HepG2 (cell line): ENCODE measurements around the gene CAST. TPM values are rescaled to one million over a fixed set of nuclear protein-coding genes. Genes with fewer than 3 reads are reported as not detected.

ENCODE experiments used
- ATAC-seq: fragments of 200-7000 bp; cut with Tn5 transposase; 3 replicates; pipeline ENCODE4 v1.9.1; 2020; ENCODE audit warnings: mild to moderate bottlenecking, moderate library complexity
- BruUV-seq: library from RNA; stranded (reverse); fragments of 400-500 nt; replicated peaks from 2 replicates; lab custom pipeline; 2021; lab: Mats Ljungman, UMichigan
- CTCF ChIA-PET: fragments of 300-600 bp; formaldehyde crosslinking; extraction: SDS; loops from one replicate; lab custom pipeline; 2021; ENCODE audit warnings: low total read pairs, inconsistent platforms, low intra/inter-chr PET ratio; lab: Yijun Ruan, JAX
- POLR2A ChIA-PET: fragments of 350-600 bp; sonication (Branson Sonifier 250); formaldehyde crosslinking; loops from one replicate; lab custom pipeline; 2020; ENCODE audit warnings: antibody characterized with exemption, inconsistent platforms; lab: Yijun Ruan, JAX
- DNase-seq: peaks from one replicate; pipeline ENCODE4 v3.0.0-alpha.2; 2015; ENCODE audit warnings: low spot score
- FAIRE-seq: peaks from 3 replicates; lab custom pipeline; 2011; peaks lifted over from hg19 to GRCh38; lab: Jason Lieb, UNC
- H2AFZ ChIP-seq: one replicate; pipeline ENCODE4 v1.6.1; 2011; ENCODE audit warnings: low read length, inconsistent platforms
- H3K27ac ChIP-seq: fragments of 300-600 bp; 3 replicates; pipeline ENCODE4 v1.8.0; 2011; ENCODE audit warnings: mixed run types, mild to moderate bottlenecking, mixed read lengths, low read length, inconsistent platforms; ENCODE audit not compliant: insufficient read depth; ENCODE audit errors: extremely low read length
- H3K27me3 ChIP-seq, 2 experiments: fragments of 200-600 bp in 1 of 2; 2 replicates in 1 of 2; 3 replicates in 1 of 2; pipeline versions ENCODE4 v1.6.0 to v1.8.0; 2011; ENCODE audit warnings: low read length in 2 of 2, mild to moderate bottlenecking in 2 of 2, moderate library complexity in 2 of 2, inconsistent platforms in 1 of 2; ENCODE audit not compliant: insufficient read depth in 2 of 2, control insufficient read depth in 1 of 2
- H3K36me3 ChIP-seq, 2 experiments: fragments of 200-600 bp in 1 of 2; replicated peaks in 1 of 2; 2 replicates in 1 of 2; 3 replicates in 1 of 2; pipeline versions ENCODE4 v1.5.1 to v1.8.0; 2011; ENCODE audit warnings: low read length in 2 of 2, inconsistent platforms in 1 of 2; ENCODE audit not compliant: insufficient read depth in 2 of 2, control insufficient read depth in 1 of 2
- H3K4me1 ChIP-seq: 2 replicates; pipeline ENCODE4 v1.5.1; 2012; ENCODE audit warnings: low read length, inconsistent platforms; ENCODE audit not compliant: insufficient read depth
- H3K4me2 ChIP-seq: 2 replicates; pipeline ENCODE4 v1.6.0; 2011; ENCODE audit warnings: low read depth, low read length, inconsistent platforms
- H3K4me3 ChIP-seq, 3 experiments: fragments of 200-600 bp in 1 of 3; sonication (generic), shearing (Covaris generic) in 1 of 3; replicated peaks in 1 of 3; 2 replicates each; pipeline ENCODE4 v1.5.1; 2011 to 2016; ENCODE audit warnings: low read length in 3 of 3, inconsistent platforms in 2 of 3, low read depth in 2 of 3, mild to moderate bottlenecking in 2 of 3, control low read depth in 1 of 3, mixed read lengths in 1 of 3; ENCODE audit not compliant: insufficient read depth in 1 of 3
- H3K79me2 ChIP-seq: one replicate; pipeline ENCODE4 v1.6.1; 2011; ENCODE audit warnings: low read length, inconsistent platforms; ENCODE audit not compliant: insufficient read depth
- H3K9ac ChIP-seq: 2 replicates; pipeline ENCODE4 v1.6.0; 2011; ENCODE audit warnings: mild to moderate bottlenecking, low read depth, low read length, inconsistent platforms; ENCODE audit not compliant: insufficient read depth
- H3K9me3 ChIP-seq: 2 replicates; pipeline ENCODE4 v1.5.1; 2012; ENCODE audit warnings: mild to moderate bottlenecking, low read length
- H4K20me1 ChIP-seq: 2 replicates; pipeline ENCODE4 v1.6.0; 2011; ENCODE audit warnings: inconsistent platforms, mild to moderate bottlenecking, low read length, moderate library complexity; ENCODE audit not compliant: insufficient read depth
- ARID2 ChIP-seq: sonication (generic); formaldehyde crosslinking; IDR thresholded peaks from 2 replicates; pipeline ENCODE4 v1.8.1; 2022; ENCODE audit warnings: mild to moderate bottlenecking, missing genetic modification reagents, borderline replicate concordance
- ERF ChIP-seq: IDR thresholded peaks from 2 replicates; pipeline ENCODE4 v1.6.1; 2018; ENCODE audit warnings: missing biosample characterization, missing genetic modification reagents
- GLI4 ChIP-seq: sonication (generic); formaldehyde crosslinking; IDR thresholded peaks from 2 replicates; pipeline ENCODE4 v1.5.1; 2020; ENCODE audit warnings: missing genetic modification reagents, mild to moderate bottlenecking, moderate library complexity, borderline replicate concordance
- GZF1 ChIP-seq: sonication (generic); formaldehyde crosslinking; IDR thresholded peaks from 2 replicates; pipeline ENCODE4 v1.5.1; 2020; ENCODE audit warnings: mild to moderate bottlenecking, missing genetic modification reagents
- IRF9 ChIP-seq: sonication (generic); formaldehyde crosslinking; IDR thresholded peaks from 2 replicates; pipeline ENCODE4 v1.8.0; 2022; ENCODE audit warnings: missing genetic modification reagents, mild to moderate bottlenecking, borderline replicate concordance
- KAT7 ChIP-seq: IDR thresholded peaks from 2 replicates; pipeline ENCODE4 v1.6.1; 2018; ENCODE audit warnings: borderline replicate concordance, missing compliant biosample characterization
- MXD1 ChIP-seq: sonication (generic); formaldehyde crosslinking; IDR thresholded peaks from 2 replicates; pipeline ENCODE4 v1.4.0; 2020; ENCODE audit warnings: mild to moderate bottlenecking, missing genetic modification reagents
- PCBP1 ChIP-seq: fragments of 200-400 bp; formaldehyde crosslinking; IDR thresholded peaks from 2 replicates; pipeline ENCODE4 v1.6.1; 2017; ENCODE audit warnings: mild to moderate bottlenecking, low read depth, low read length, borderline replicate concordance
- SNAPC2 ChIP-seq: sonication (generic); formaldehyde crosslinking; IDR thresholded peaks from 2 replicates; pipeline ENCODE4 v1.8.1; 2022; ENCODE audit warnings: mild to moderate bottlenecking, missing genetic modification reagents
- ZFP91 ChIP-seq: sonication (generic); formaldehyde crosslinking; IDR thresholded peaks from 2 replicates; pipeline ENCODE4 v1.9.0; 2022; ENCODE audit warnings: missing genetic modification reagents, mild to moderate bottlenecking, borderline replicate concordance
- ZNF121 ChIP-seq: sonication (generic); formaldehyde crosslinking; IDR thresholded peaks from 2 replicates; pipeline ENCODE4 v1.5.0; 2020; ENCODE audit warnings: mild to moderate bottlenecking, missing genetic modification reagents
- ZNF224 ChIP-seq: sonication (generic); formaldehyde crosslinking; IDR thresholded peaks from 2 replicates; pipeline ENCODE4 v1.5.0; 2020; ENCODE audit warnings: mild to moderate bottlenecking, missing genetic modification reagents
- ZNF607 ChIP-seq: sonication (generic); formaldehyde crosslinking; IDR thresholded peaks from 2 replicates; pipeline ENCODE4 v1.5.1; 2020; ENCODE audit warnings: missing genetic modification reagents, mild to moderate bottlenecking, borderline replicate concordance
- WGBS: methylation state at CpG from one replicate; pipeline ENCODE4 v1.1.6; 2017; ENCODE audit warnings: low lambda C conversion rate; 5-methylcytosine and 5-hydroxymethylcytosine counted together
- in situ Hi-C: cut with HindIII; loops from 2 replicates; pipeline ENCODE4 v1.10.0; 2017; ENCODE audit warnings: low pct_unique_long_range_greater_than_20kb; ENCODE audit not compliant: extremely low pct_ligation_motif_present
- intact Hi-C: fragments of 100-400 bp; cut with micrococcal nuclease; formaldehyde crosslinking; loops from one replicate; pipeline ENCODE4 v1.10.0; 2022; ENCODE audit not compliant: unreplicated experiment
- polyA plus RNA-seq, 8 experiments: library from polyadenylated mRNA; depleted of rRNA in 3 of 8; stranded (reverse) in 7 of 8; unstranded in 1 of 8; fragments of >200 nt; fragmentation: Illumina TruSeq in 4 of 8; extraction: Trizol in 4 of 8; gene quantifications; 2 replicates each; pipeline versions ENCODE4 v1.2.1 to v1.2.3, GENCODE V29; 2011 to 2016; ENCODE audit warnings: low read depth in 4 of 8, missing spikeins in 1 of 8, mixed read lengths in 1 of 8; ENCODE audit not compliant: insufficient read depth in 1 of 8
- total RNA-seq, 5 experiments: library from RNA; depleted of rRNA; stranded (reverse); fragments of >200 nt; fragmentation: Illumina TruSeq; extraction: Trizol; gene quantifications; 2 replicates each; pipeline ENCODE4 v1.2.3, GENCODE V29; 2016; ENCODE audit warnings: low read depth in 1 of 5

CAST gene
- total and polyA plus RNA-seq, 2 of the 13 experiments (the other 11 are each of a cell fraction or from before 2014, with no cell fraction given) = 42.1 to 67.6 TPM

GRCh38 chr5:96712100-96712746 lies 50.0 kb downstream of the CAST start:
- ChIA-PET CTCF (no interaction called here), POLR2A (no interaction called here)
- Histone ChIP-seq H4K20me1 (peaks cover 5% of the 10 kb centered on the region; the same call in 1 of the 2 replicates), H3K36me3 (no peaks in the 10 kb centered on the region), H3K9ac (no peak overlapping the region), H3K9me3 (no peaks in the 10 kb centered on the region), H3K27me3 (no peaks in the 10 kb centered on the region), H3K4me1 (peaks cover 49% of the 10 kb centered on the region), H2AFZ (no peak overlapping the region), H3K4me3 (no peak overlapping the region), H3K4me2 (no peak overlapping the region), H3K27ac (no peak overlapping the region), H3K79me2 (peaks cover 55% of the 10 kb centered on the region)
- intact Hi-C loops = no loop called here
- FAIRE-seq (no peak), ATAC-seq (no peak), DNase-seq (no peak)
- 89% methylated on average over 2 of the region's 2 CpGs for WGBS
- in situ Hi-C loops = no loop called here
- TF ChIP-seq ZNF121 (CRISPR knock-in tag) = peak; percentile 78
- TF ChIP-seq ZNF224 (CRISPR knock-in tag) = no peak
- no TSS peak for BruUV-seq

- BruUV-seq = no TSS peak
- Histone ChIP-seq H3K4me1 (peaks cover 49% of the 10 kb centered on the region), H3K9ac (peak overlapping the region; percentile 74), H2AFZ (no peak overlapping the region), H3K27me3 (no peaks in the 10 kb centered on the region), H3K36me3 (no peaks in the 10 kb centered on the region), H4K20me1 (peaks cover 5% of the 10 kb centered on the region; the same call in 1 of the 2 replicates), H3K9me3 (no peaks in the 10 kb centered on the region), H3K4me2 (peak overlapping the region; percentile 69), H3K79me2 (peaks cover 54% of the 10 kb centered on the region), H3K4me3 (no peak overlapping the region; a peak in 1 of 6 replicates), H3K27ac (peak overlapping the region; percentile 95)
- FAIRE-seq = no peak
- peak; percentile 56 for ATAC-seq
- CTCF ChIA-PET = no interaction called here
- intact Hi-C loops = no loop called here
- POLR2A ChIA-PET = interaction anchor here (0.6 to 2.0 kb wide), 5 partner anchors 9 to 93 kb away, joined by 3 to 18 read pairs (median 4); partner anchors contain the start of gene ERAP1
- in situ Hi-C loops = no loop called here
- DNase-seq = no peak
- TF ChIP-seq PCBP1 (no peak), GLI4 (CRISPR knock-in tag) (no peak), GZF1 (no peak), ARID2 (no peak), ERF (CRISPR knock-in tag) (no peak), KAT7 (CRISPR knock-in tag) (no peak), ZFP91 (CRISPR knock-in tag) (no peak), SNAPC2 (CRISPR knock-in tag) (no peak), MXD1 (CRISPR knock-in tag) (no peak), IRF9 (CRISPR knock-in tag) (no peak), ZNF607 (CRISPR knock-in tag) (no peak)
Observed at GRCh38 chr5:96714450-96714849, 52.3 kb downstream of the CAST start.
